PC-3 (cell line): ENCODE measurements around the gene PTPRN2. TPM values are rescaled to one million over a fixed set of nuclear protein-coding genes. Genes with fewer than 3 reads are reported as not detected.
"Not testable (repeated sequence)": the region's sequence is repeated elsewhere in the genome, so short reads cannot be mapped to it uniquely, and the experiment has no call there.

ENCODE experiments used
- ATAC-seq: fragments of 200-7000 bp; cut with Tn5 transposase; 2 replicates; pipeline ENCODE4 v1.9.1; 2020; ENCODE audit warnings: mild to moderate bottlenecking, moderate library complexity
- BruUV-seq: library from RNA; stranded (reverse); fragments of 400-500 nt; replicated peaks from 2 replicates; lab custom pipeline; 2021; lab: Mats Ljungman, UMichigan
- CTCF ChIA-PET: fragments of 300-600 bp; sonication (Branson Sonifier 250); formaldehyde crosslinking; loops from one replicate; lab custom pipeline; 2022; ENCODE audit warnings: antibody characterized with exemption; lab: Charles Lee
- POLR2A ChIA-PET: fragments of 300-600 bp; sonication (Branson Sonifier 250); formaldehyde crosslinking; loops from one replicate; lab custom pipeline; 2022; ENCODE audit warnings: antibody characterized with exemption; ENCODE audit not compliant: unreplicated experiment; lab: Charles Lee
- DNase-seq: peaks from one replicate; pipeline ENCODE4 v3.0.0-alpha.2; 2015
- H2AFZ ChIP-seq: fragments of 300-600 bp; sonication (generic); 2 replicates; pipeline ENCODE4 v1.6.0; 2016; ENCODE audit warnings: antibody characterized with exemption, low read length
- H3F3A ChIP-seq: fragments of 300-600 bp; sonication (generic); one replicate; pipeline ENCODE4 v1.6.0; 2017; ENCODE audit warnings: antibody characterized with exemption, low read length, control low read depth, mild to moderate bottlenecking; ENCODE audit not compliant: unreplicated experiment
- H3K27ac ChIP-seq: fragments of 300-600 bp; sonication (generic); 2 replicates; pipeline ENCODE4 v1.5.1; 2016; ENCODE audit warnings: mild to moderate bottlenecking, low read length
- H3K27me3 ChIP-seq: fragments of 300-600 bp; sonication (generic); 2 replicates; pipeline ENCODE4 v1.6.1; 2016; ENCODE audit warnings: low read length, mixed read lengths
- H3K36me3 ChIP-seq: fragments of 300-600 bp; sonication (generic); 2 replicates; pipeline ENCODE4 v1.6.1; 2016; ENCODE audit warnings: low read depth, mixed run types, low read length, mixed read lengths
- H3K4me1 ChIP-seq: fragments of 300-600 bp; sonication (generic); 2 replicates; pipeline ENCODE4 v1.5.1; 2016; ENCODE audit warnings: low read length; ENCODE audit not compliant: insufficient read depth
- H3K4me2 ChIP-seq: fragments of 300-600 bp; sonication (generic); 2 replicates; pipeline ENCODE4 v1.6.0; 2016; ENCODE audit warnings: low read length
- H3K4me3 ChIP-seq: fragments of 300-600 bp; sonication (generic); 2 replicates; pipeline ENCODE4 v1.5.1; 2016; ENCODE audit warnings: mild to moderate bottlenecking, low read length, mixed read lengths
- H3K79me2 ChIP-seq: fragments of 300-600 bp; sonication (generic); 2 replicates; pipeline ENCODE4 v1.6.1; 2017; ENCODE audit warnings: low read length, mixed read lengths
- H3K9ac ChIP-seq: fragments of 300-600 bp; sonication (generic); 2 replicates; pipeline ENCODE4 v1.6.0; 2016; ENCODE audit warnings: mild to moderate bottlenecking, low read length
- H3K9me2 ChIP-seq: fragments of 300-600 bp; sonication (generic); replicated peaks from 2 replicates; pipeline ENCODE4 v1.6.1; 2016; ENCODE audit warnings: mixed run types, low read length, mixed read lengths
- H3K9me3 ChIP-seq: fragments of 300-600 bp; sonication (generic); 2 replicates; pipeline ENCODE4 v1.6.1; 2016; ENCODE audit warnings: low read length, mixed read lengths
- H4K20me1 ChIP-seq: fragments of 300-600 bp; sonication (generic); 2 replicates; pipeline ENCODE4 v1.6.1; 2016; ENCODE audit warnings: low read length, mixed read lengths
- CTCF ChIP-seq: fragments of 300-600 bp; sonication (generic); conservative IDR thresholded peaks from 2 replicates; pipeline ENCODE4 v1.5.1; 2017; ENCODE audit warnings: antibody characterized with exemption, low read depth, mild to moderate bottlenecking, low read length
- EZH2 ChIP-seq: fragments of 300-600 bp; sonication (generic); IDR thresholded peaks from one replicate; pipeline ENCODE4 v1.6.1; 2017; ENCODE audit warnings: antibody characterized with exemption, mild to moderate bottlenecking, low read length; ENCODE audit not compliant: unreplicated experiment
- EZH2phosphoT487 ChIP-seq: fragments of 300-600 bp; sonication (generic); IDR thresholded peaks from 2 replicates; pipeline ENCODE4 v1.6.1; 2018; ENCODE audit warnings: mild to moderate bottlenecking, antibody characterized with exemption, low read length, borderline replicate concordance
- intact Hi-C: fragments of 100-400 bp; cut with micrococcal nuclease; formaldehyde crosslinking; loops from 2 replicates; pipeline ENCODE4 v1.9.0; 2023
- total RNA-seq: library from RNA; depleted of rRNA; stranded (reverse); fragments of >200 nt; gene quantifications from 2 replicates; pipeline ENCODE4 v1.2.3, GENCODE V29; 2014

The PTPRN2 gene
- total RNA-seq, 1 experiment from 2014 or later = 3.2 TPM

DNA sequence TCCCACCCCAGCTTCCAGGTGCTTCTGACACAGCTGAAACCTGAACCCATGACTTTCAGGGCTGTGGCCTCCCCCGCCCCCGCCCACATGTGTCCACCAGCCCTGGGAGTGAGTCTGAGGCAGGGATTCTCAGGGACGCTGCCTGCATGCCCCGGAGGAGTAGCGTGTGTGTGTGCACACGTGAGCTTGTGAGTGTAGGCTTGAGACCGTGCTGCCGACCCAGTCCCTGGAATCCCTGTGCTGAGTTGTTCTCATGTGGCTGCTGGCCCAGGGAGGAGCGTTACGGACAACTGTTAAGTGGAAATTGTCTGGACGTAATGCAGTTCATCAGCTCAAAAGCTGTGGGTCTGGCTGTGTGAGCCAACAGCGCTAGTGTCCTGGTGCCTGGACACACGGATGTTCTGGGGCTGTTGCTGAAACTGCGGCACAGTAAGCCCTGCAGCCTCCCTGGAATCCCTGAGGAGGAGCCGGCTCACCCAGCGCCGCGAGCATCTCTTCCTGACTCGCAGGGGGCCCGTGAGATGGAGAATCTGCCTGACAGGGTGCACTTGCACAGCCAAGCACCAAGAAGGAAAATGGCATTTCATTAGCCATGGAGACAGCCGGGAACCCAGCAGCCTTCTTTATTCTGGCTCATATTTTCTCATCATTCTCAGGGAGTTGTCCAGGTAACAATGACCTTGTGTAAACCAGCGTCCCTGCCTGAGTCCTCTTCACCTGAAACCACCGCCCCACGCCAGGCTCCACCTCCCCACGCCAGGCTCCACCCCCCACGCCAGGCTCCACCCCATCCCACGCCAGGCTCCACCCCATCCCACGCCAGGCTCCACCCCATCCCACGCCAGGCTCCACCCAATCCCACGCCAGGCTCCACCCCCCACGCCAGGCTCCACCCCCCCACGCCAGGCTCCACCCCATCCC, 603.9 kb downstream of the PTPRN2 start:
- H3K9me2 ChIP-seq = no peaks in the 10 kb centered on the region
- no peaks in the 10 kb centered on the region for H3F3A ChIP-seq
- ATAC-seq (no peak), DNase-seq (no peak)
- BruUV-seq = no TSS peak
- ChIA-PET CTCF (no interaction called here), POLR2A (no interaction called here)
- H3K4me3 ChIP-seq = no peak overlapping the region
- H3K9ac ChIP-seq = no peak overlapping the region
- no peaks in the 10 kb centered on the region for H3K27me3 ChIP-seq
- H3K4me1 ChIP-seq = no peaks in the 10 kb centered on the region
- H2AFZ ChIP-seq = no peak overlapping the region
- H3K27ac ChIP-seq = no peak overlapping the region
- no peak overlapping the region for H3K4me2 ChIP-seq
- no peaks in the 10 kb centered on the region for H3K9me3 ChIP-seq
- TF ChIP-seq CTCF (no peak), EZH2phosphoT487 (no peak), EZH2 (no peak)
- intact Hi-C loops = no loop called here
- no peaks in the 10 kb centered on the region for H4K20me1 ChIP-seq
- H3K79me2 ChIP-seq = no peaks in the 10 kb centered on the region
- H3K36me3 ChIP-seq = no peaks in the 10 kb centered on the region

DNA sequence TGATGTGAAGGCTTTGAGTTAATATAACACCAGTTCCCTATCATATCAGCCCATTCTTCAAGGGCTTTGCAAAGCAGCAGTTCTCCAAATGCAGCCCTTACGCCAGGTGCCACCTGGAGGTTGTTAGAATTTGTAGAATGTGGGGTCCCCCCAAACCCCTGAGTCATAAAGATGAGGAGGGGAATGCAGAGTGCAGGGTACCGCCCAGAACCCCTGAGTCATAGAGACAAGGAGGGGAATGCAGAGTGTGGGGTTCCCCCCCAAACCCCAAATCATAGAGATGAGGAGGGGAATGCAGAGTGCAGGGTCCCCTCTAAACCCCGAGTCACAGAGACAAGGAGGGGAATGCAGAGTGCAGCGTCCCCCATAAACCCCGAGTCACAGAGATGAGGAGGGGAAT, 605.8 kb downstream of the PTPRN2 start:
- Histone ChIP-seq H3F3A (no peaks in the 10 kb centered on the region), H4K20me1 (no peaks in the 10 kb centered on the region), H2AFZ (no peak overlapping the region), H3K79me2 (no peaks in the 10 kb centered on the region), H3K4me3 (no peak overlapping the region), H3K4me2 (no peak overlapping the region), H3K27ac (no peak overlapping the region), H3K9me2 (no peaks in the 10 kb centered on the region), H3K27me3 (no peaks in the 10 kb centered on the region), H3K9ac (no peak overlapping the region), H3K36me3 (no peaks in the 10 kb centered on the region), H3K4me1 (no peaks in the 10 kb centered on the region), H3K9me3 (no peaks in the 10 kb centered on the region)
- ATAC-seq (no peak), DNase-seq (no peak)
- BruUV-seq = no TSS peak
- TF ChIP-seq EZH2 (no peak), EZH2phosphoT487 (no peak), CTCF (no peak)
- intact Hi-C loops = no loop called here
- CTCF ChIA-PET = no interaction called here
- POLR2A ChIA-PET = no interaction called here

DNA sequence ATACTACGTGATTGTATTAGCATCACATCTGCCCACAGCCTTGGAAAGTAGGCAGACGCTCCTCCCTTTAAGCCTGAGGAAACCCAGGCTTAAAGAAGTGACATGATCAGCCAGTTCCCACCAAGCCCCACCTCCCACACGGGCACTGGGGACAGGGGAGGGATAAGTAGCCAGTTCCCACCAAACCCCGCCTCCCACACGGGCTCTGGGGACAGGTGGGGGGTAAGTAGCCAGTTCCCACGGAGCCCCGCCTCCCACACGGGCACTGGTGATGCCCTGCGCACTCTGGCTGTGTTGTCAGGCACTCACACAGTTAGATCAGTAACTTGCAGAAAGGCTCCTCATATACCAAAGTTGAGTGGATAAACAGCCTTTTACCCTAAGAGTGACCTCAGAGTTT, 606.8 kb downstream of the PTPRN2 start:
- Histone ChIP-seq H3K27ac (no peak overlapping the region), H3K27me3 (no peaks in the 10 kb centered on the region), H3K36me3 (no peaks in the 10 kb centered on the region), H3F3A (no peaks in the 10 kb centered on the region), H3K4me2 (no peak overlapping the region), H2AFZ (no peak overlapping the region), H3K9ac (no peak overlapping the region), H3K4me1 (no peaks in the 10 kb centered on the region), H3K4me3 (no peak overlapping the region), H3K9me2 (no peaks in the 10 kb centered on the region), H3K9me3 (no peaks in the 10 kb centered on the region), H3K79me2 (no peaks in the 10 kb centered on the region), H4K20me1 (no peaks in the 10 kb centered on the region)
- no TSS peak for BruUV-seq
- DNase-seq = no peak
- TF ChIP-seq CTCF (no peak), EZH2 (no peak), EZH2phosphoT487 (no peak)
- CTCF ChIA-PET = no interaction called here
- intact Hi-C loops = no loop called here
- POLR2A ChIA-PET = no interaction called here
- ATAC-seq = no peak

GRCh38 chr7:157980341-157980731, 607.3 kb downstream of the PTPRN2 start:
- H3K9me3 ChIP-seq, POLR2A ChIA-PET, intact Hi-C loops: not testable (repeated sequence)

More at GRCh38 chr7:157980341-157980731, 607.3 kb downstream of the PTPRN2 start:
- H3K9me2 ChIP-seq, ATAC-seq, BruUV-seq, H3K4me2 ChIP-seq, H3K27ac ChIP-seq, H3K27me3 ChIP-seq, H3K36me3 ChIP-seq, H3K4me3 ChIP-seq, H3F3A ChIP-seq, DNase-seq, H3K79me2 ChIP-seq, CTCF ChIA-PET, H3K4me1 ChIP-seq, H4K20me1 ChIP-seq, H2AFZ ChIP-seq, H3K9ac ChIP-seq: not testable (repeated sequence)
